WTC11 (cell line): Measurements from ENCODE around the gene SPEF1. TPM values are rescaled to one million over a fixed set of nuclear protein-coding genes. Genes with fewer than 3 reads are reported as not detected.
A peak's percentile ranks its signal among the peaks of the same experiment; 100 is the strongest.
"Not testable (repeated sequence)": the region's sequence is repeated elsewhere in the genome, so short reads cannot be mapped to it uniquely, and the experiment has no call there.

Experiments
- ATAC-seq: fragments of 200-7000 bp; cut with Tn5 transposase; 2 replicates; pipeline ENCODE4 v1.10.0; 2021; ENCODE audit warnings: mild to moderate bottlenecking, moderate library complexity
- Bru-seq: library from RNA; stranded (reverse); fragments of 400-500 nt; gene quantifications from one replicate; lab custom pipeline; 2021; lab: Mats Ljungman, UMichigan
- CTCF ChIA-PET: fragments of 300-600 bp; sonication (Branson Sonifier 250); formaldehyde crosslinking; loops from one replicate; lab custom pipeline; 2021; ENCODE audit warnings: antibody characterized with exemption; lab: Charles Lee
- POLR2A ChIA-PET: fragments of 350-600 bp; sonication (Branson Sonifier 250); formaldehyde crosslinking; loops from one replicate; lab custom pipeline; 2021; ENCODE audit warnings: antibody characterized with exemption; lab: Charles Lee
- DNase-seq: peaks from one replicate; pipeline ENCODE4 v3.0.0; 2021; ENCODE audit warnings: low spot score
- H3K27ac Mint-ChIP-seq: 2 replicates; pipeline ENCODE4 v1.8.0; 2021; ENCODE audit warnings: mixed read lengths
- H3K27me3 Mint-ChIP-seq: 2 replicates; pipeline ENCODE4 v1.8.0; 2021; ENCODE audit warnings: low read depth, mild to moderate bottlenecking, moderate library complexity, mixed read lengths
- H3K36me3 Mint-ChIP-seq: 2 replicates; pipeline ENCODE4 v1.8.0; 2021; ENCODE audit warnings: mixed read lengths
- H3K4me1 Mint-ChIP-seq: 2 replicates; pipeline ENCODE4 v1.8.0; 2022; ENCODE audit warnings: mixed read lengths
- H3K4me3 Mint-ChIP-seq: 2 replicates; pipeline ENCODE4 v1.8.0; 2021; ENCODE audit warnings: mild to moderate bottlenecking, moderate library complexity, mixed read lengths
- H3K9me3 Mint-ChIP-seq: 2 replicates; pipeline ENCODE4 v1.8.0; 2021; ENCODE audit warnings: mixed read lengths
- AR ChIP-seq: fragments of 250-450 bp; sonication (Bioruptor Pico); IDR thresholded peaks from 2 replicates; pipeline ENCODE4 v1.9.0; 2021; ENCODE audit warnings: mild to moderate bottlenecking
- FOXP1 ChIP-seq: sonication (generic); formaldehyde crosslinking; IDR thresholded peaks from 2 replicates; pipeline ENCODE4 v1.8.0; 2022; ENCODE audit warnings: missing genetic modification reagents, mild to moderate bottlenecking, moderate library complexity, borderline replicate concordance
- FOXP4 ChIP-seq: sonication (generic); formaldehyde crosslinking; IDR thresholded peaks from 2 replicates; pipeline ENCODE4 v1.8.0; 2022; ENCODE audit warnings: mild to moderate bottlenecking, missing genetic modification reagents
- GABPB1 ChIP-seq: sonication (generic); formaldehyde crosslinking; IDR thresholded peaks from 2 replicates; pipeline ENCODE4 v1.8.1; 2023; ENCODE audit warnings: mild to moderate bottlenecking, missing genetic modification reagents
- SMAD4 ChIP-seq: sonication (generic); formaldehyde crosslinking; IDR thresholded peaks from 2 replicates; pipeline ENCODE4 v1.8.0; 2022; ENCODE audit warnings: mild to moderate bottlenecking, missing genetic modification reagents
- TEAD1 ChIP-seq: sonication (generic); formaldehyde crosslinking; IDR thresholded peaks from 2 replicates; pipeline ENCODE4 v1.8.0; 2022; ENCODE audit warnings: mild to moderate bottlenecking, missing genetic modification reagents
- TP53 ChIP-seq: sonication (generic); formaldehyde crosslinking; IDR thresholded peaks from 2 replicates; pipeline ENCODE4 v1.8.1; 2023; ENCODE audit warnings: mild to moderate bottlenecking, missing genetic modification reagents
- ZNF121 ChIP-seq: sonication (generic); formaldehyde crosslinking; IDR thresholded peaks from 2 replicates; pipeline ENCODE4 v1.8.0; 2023; ENCODE audit warnings: missing genetic modification reagents
- ZNF416 ChIP-seq: fragments of 250-450 bp; sonication (Bioruptor Pico); IDR thresholded peaks from 2 replicates; pipeline ENCODE4 v1.9.0; 2021; ENCODE audit warnings: mild to moderate bottlenecking, inconsistent platforms
- ZNF532 ChIP-seq: fragments of 250-450 bp; sonication (Bioruptor Pico); IDR thresholded peaks from 2 replicates; pipeline ENCODE4 v1.9.0; 2021; ENCODE audit warnings: mild to moderate bottlenecking, borderline replicate concordance
- long read RNA-seq, 3 experiments: library from RNA in 1 of 3; library from capped mRNA in 1 of 3; library from polyadenylated mRNA in 1 of 3; unstranded in 2 of 3; stranded (forward) in 1 of 3; transcript quantifications; one replicate each; pipeline ENCODE4 v2.0.0, GENCODE V29; 2021
- total RNA-seq: library from RNA; stranded (reverse); gene quantifications from 3 replicates; pipeline ENCODE4 v1.2.3, GENCODE V29; 2021

The SPEF1 gene
- total RNA-seq (0.41 to 0.72 TPM (median 0.64 TPM) in 3 replicates), Bru-seq, nascent RNA (percentile 14 among the genes with signal in this experiment)
- long read RNA-seq, experiment 1, partial matches to known transcripts = 0 of 1 reads
- long read RNA-seq, experiment 1, other reads (novel, unspliced or antisense) = 1 of 1 reads
- long read RNA-seq, experiment 2 = 0 reads
- long read RNA-seq, experiment 3 = 0 reads

GRCh38 chr20:3781153-3781910 is at the start of gene SPEF1:
Gene SPEF1, minus strand, starts transcription at chr20:3781448. Its CDS starts 161 bp downstream, at chr20:3781287.
- peak; percentile 58 for ATAC-seq

GRCh38 chr20:3829891-3830290 is 48.6 kb upstream of the SPEF1 start:
- POLR2A ChIA-PET = interaction anchor here (0.7 kb wide), 1 partner anchor 16 kb away, joined by 6 read pairs; no protein-coding TSS in a partner anchor

More at GRCh38 chr20:3781153-3781910, at the start of gene SPEF1:
- DNase-seq = peak; percentile 83
- Mint-ChIP-seq H3K27me3 (peaks cover 42% of the 10 kb centered on the region), H3K36me3 (peaks cover 4% of the 10 kb centered on the region; the same call in 1 of the 2 replicates), H3K4me3 (peak within 1 kb of the TSS; percentile 67), H3K27ac (peak within 1 kb of the TSS; percentile 29; the same call in 1 of the 2 replicates), H3K9me3 (no peaks in the 10 kb centered on the region), H3K4me1 (peaks cover 45% of the 10 kb centered on the region)
- POLR2A ChIA-PET = interaction anchor here (0.6 to 1.0 kb wide), 3 partner anchors 37 to 69 kb away, joined by 3 to 5 read pairs (median 5); no protein-coding TSS in a partner anchor
- TF ChIP-seq TEAD1 = 0 out of 2 replicates have a peak, but pooled peaks have one; percentile 9
- TF ChIP-seq ZNF532 (CRISPR knock-in tag) = no peak
- TF ChIP-seq FOXP1 (CRISPR knock-in tag) = 0 out of 2 replicates have a peak, but pooled peaks have one; percentile 20
- no peak for TF ChIP-seq SMAD4 (CRISPR knock-in tag)
- no peak for TF ChIP-seq ZNF121 (CRISPR knock-in tag)
- no peak for TF ChIP-seq TP53 (CRISPR knock-in tag)
- no peak for TF ChIP-seq FOXP4 (CRISPR knock-in tag)
- TF ChIP-seq AR (CRISPR knock-in tag) = peak; percentile 69; the same call in 1 of the 2 replicates
- TF ChIP-seq GABPB1 = peak; percentile 55; the same call in 1 of the 2 replicates
- no peak for TF ChIP-seq ZNF416 (CRISPR knock-in tag)
- CTCF ChIA-PET = interaction anchor here (0.6 to 2.9 kb wide), 35 partner anchors 9 to 304 kb away, joined by 3 to 53 read pairs (median 4); partner anchors contain the start of genes ADAM33, ADISSP, AP5S1 and MAVS

More at GRCh38 chr20:3829891-3830290, 48.6 kb upstream of the SPEF1 start:
- not testable (repeated sequence) for DNase-seq, H3K9me3 Mint-ChIP-seq, H3K36me3 Mint-ChIP-seq, ATAC-seq, H3K27me3 Mint-ChIP-seq, H3K4me1 Mint-ChIP-seq, H3K27ac Mint-ChIP-seq, H3K4me3 Mint-ChIP-seq
- CTCF ChIA-PET = interaction anchor here (0.7 kb wide), 2 partner anchors 25 to 44 kb away, joined by 4 to 6 read pairs; partner anchors contain the start of gene CENPB
